GM23248 (cell line): ENCODE measurements around the gene SRCIN1. TPM values are rescaled to one million over a fixed set of nuclear protein-coding genes. Genes with fewer than 3 reads are reported as not detected.
A peak's percentile ranks its signal among the peaks of the same experiment; 100 is the strongest.

Source experiments
- DNase-seq: peaks from one replicate; pipeline ENCODE4 v3.0.0-alpha.2; 2015
- H2AFZ ChIP-seq: fragments of 200-600 bp; sonication (generic); 2 replicates; pipeline ENCODE4 v1.6.1; 2016; ENCODE audit warnings: antibody characterized with exemption
- H3F3A ChIP-seq: fragments of 200-600 bp; sonication (generic); 2 replicates; pipeline ENCODE4 v1.6.1; 2016; ENCODE audit warnings: mild to moderate bottlenecking, antibody characterized with exemption, mixed run types; ENCODE audit not compliant: insufficient read depth
- H3K27ac ChIP-seq: fragments of 200-600 bp; sonication (generic); 2 replicates; pipeline ENCODE4 v1.5.1; 2016; ENCODE audit warnings: mild to moderate bottlenecking
- H3K27me3 ChIP-seq: fragments of 200-600 bp; sonication (generic); replicated peaks from 2 replicates; pipeline ENCODE4 v1.6.1; 2016; ENCODE audit warnings: mild to moderate bottlenecking; ENCODE audit not compliant: insufficient read depth
- H3K36me3 ChIP-seq: fragments of 200-600 bp; sonication (generic); 2 replicates; pipeline ENCODE4 v1.6.1; 2016; ENCODE audit warnings: low read depth, mild to moderate bottlenecking
- H3K4me1 ChIP-seq: fragments of 200-600 bp; sonication (generic); 2 replicates; pipeline ENCODE4 v1.6.1; 2016; ENCODE audit warnings: mild to moderate bottlenecking; ENCODE audit not compliant: insufficient read depth
- H3K4me2 ChIP-seq: fragments of 200-600 bp; sonication (generic); one replicate; pipeline ENCODE4 v1.6.1; 2016; ENCODE audit warnings: mild to moderate bottlenecking; ENCODE audit not compliant: unreplicated experiment
- H3K4me3 ChIP-seq: fragments of 200-600 bp; sonication (generic); 2 replicates; pipeline ENCODE4 v1.5.1; 2016; ENCODE audit warnings: mild to moderate bottlenecking
- H3K79me2 ChIP-seq: fragments of 200-600 bp; sonication (generic); 2 replicates; pipeline ENCODE4 v1.6.1; 2016; ENCODE audit warnings: mild to moderate bottlenecking; ENCODE audit not compliant: insufficient read depth
- H3K9ac ChIP-seq: fragments of 200-600 bp; sonication (generic); 2 replicates; pipeline ENCODE4 v1.6.1; 2016; ENCODE audit warnings: mild to moderate bottlenecking
- H3K9me2 ChIP-seq: fragments of 200-600 bp; sonication (generic); 2 replicates; pipeline ENCODE4 v1.6.1; 2016; ENCODE audit warnings: mixed run types, mild to moderate bottlenecking, moderate library complexity; ENCODE audit not compliant: insufficient read depth
- H3K9me3 ChIP-seq: fragments of 200-600 bp; sonication (generic); one replicate; pipeline ENCODE4 v1.6.1; 2017; ENCODE audit warnings: low read depth
- H4K20me1 ChIP-seq: fragments of 200-600 bp; sonication (generic); 2 replicates; pipeline ENCODE4 v1.6.0; 2016; ENCODE audit not compliant: insufficient read depth
- EZH2 ChIP-seq: fragments of 200-600 bp; sonication (generic); IDR thresholded peaks from 2 replicates; pipeline ENCODE4 v1.6.1; 2018; ENCODE audit warnings: antibody characterized with exemption, mild to moderate bottlenecking; ENCODE audit not compliant: insufficient read depth, poor library complexity, severe bottlenecking
- EZH2phosphoT487 ChIP-seq: fragments of 200-600 bp; sonication (generic); IDR thresholded peaks from 2 replicates; pipeline ENCODE4 v1.6.1; 2018; ENCODE audit warnings: antibody characterized with exemption, moderate library complexity, mild to moderate bottlenecking, low read depth; ENCODE audit not compliant: insufficient read depth
- WGBS, 2 experiments: methylation state at CpG; one replicate each; pipeline ENCODE4 v1.1.6; 2015 to 2017; ENCODE audit warnings: low lambda C conversion rate in 2 of 2, low coverage in 1 of 2; ENCODE audit errors: missing lambda C conversion rate in 2 of 2; 5-methylcytosine and 5-hydroxymethylcytosine counted together
- in situ Hi-C: fragments of 300-500 bp; cut with MboI; formaldehyde crosslinking; loops from 2 replicates; pipeline ENCODE4 v1.15.0; 2020
- polyA plus RNA-seq: library from polyadenylated mRNA; unstranded; fragments of >200 nt; fragmentation: Nextera tagmentation; extraction: Ambion mirVana; gene quantifications from 2 replicates; pipeline ENCODE4 v1.2.1, GENCODE V29; 2016
- total RNA-seq: library from RNA; depleted of rRNA; stranded (reverse); fragments of >200 nt; shearing (Covaris generic); gene quantifications from 2 replicates; pipeline ENCODE4 v1.2.3, GENCODE V29; 2014

SRCIN1 gene
- total and polyA plus RNA-seq, 2 experiments from 2014 or later, result not detected

GRCh38 chr17:38577645-38578173 is 28.0 kb downstream of the SRCIN1 start:
- Histone ChIP-seq H3K4me2 (no peak overlapping the region), H3K9ac (no peak overlapping the region), H3K36me3 (no peaks in the 10 kb centered on the region), H2AFZ (no peak overlapping the region), H3K9me3 (no peaks in the 10 kb centered on the region), H3K27me3 (peaks cover 26% of the 10 kb centered on the region), H3K4me1 (no peaks in the 10 kb centered on the region; the same call in 1 of the 2 replicates), H4K20me1 (no peaks in the 10 kb centered on the region), H3F3A (no peaks in the 10 kb centered on the region), H3K27ac (no peak overlapping the region), H3K4me3 (no peak overlapping the region), H3K79me2 (no peaks in the 10 kb centered on the region), H3K9me2 (no peaks in the 10 kb centered on the region)
- DNase-seq, result no peak
- peak; percentile 23 for TF ChIP-seq EZH2
- no peak for TF ChIP-seq EZH2phosphoT487
- in situ Hi-C loops, result no loop called here
- 74% methylated on average over 12 of the region's 12 CpGs for WGBS, 2 experiments

DNA sequence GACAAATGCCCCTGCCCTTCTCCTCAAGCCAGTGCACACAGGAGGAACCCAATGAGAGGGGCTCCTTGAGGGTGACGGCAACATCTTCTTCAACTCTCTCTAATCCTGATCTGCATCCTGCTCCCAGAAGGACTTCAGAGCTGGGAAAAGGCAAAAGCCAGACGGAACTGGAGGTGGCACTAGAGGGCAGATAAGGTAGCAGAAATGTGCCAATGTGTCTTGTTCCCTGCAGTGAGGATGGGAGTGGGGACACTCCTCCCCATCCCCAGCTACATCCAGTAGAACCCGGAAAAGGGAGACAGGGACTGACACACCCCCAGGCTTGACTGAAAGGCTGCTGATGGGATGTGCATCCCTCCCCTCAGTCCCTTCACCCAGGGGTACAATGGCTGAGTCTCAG is 28.5 kb downstream of the SRCIN1 start:
- H3K4me1 ChIP-seq, result no peaks in the 10 kb centered on the region; the same call in 1 of the 2 replicates

GRCh38 chr17:38575781-38576180 is 30.0 kb downstream of the SRCIN1 start:
- Histone ChIP-seq H3K4me2 (no peak overlapping the region), H3K27me3 (peaks cover 41% of the 10 kb centered on the region), H3K4me3 (no peak overlapping the region), H4K20me1 (no peaks in the 10 kb centered on the region), H2AFZ (no peak overlapping the region), H3K9me3 (no peaks in the 10 kb centered on the region), H3K79me2 (no peaks in the 10 kb centered on the region), H3K9ac (no peak overlapping the region), H3K9me2 (no peaks in the 10 kb centered on the region), H3F3A (no peaks in the 10 kb centered on the region), H3K4me1 (no peaks in the 10 kb centered on the region; the same call in 1 of the 2 replicates), H3K36me3 (no peaks in the 10 kb centered on the region), H3K27ac (no peak overlapping the region)
- peak; percentile 49 for DNase-seq
- in situ Hi-C loops, result no loop called here
- WGBS, 2 experiments, result 40 to 46% methylated on average over 5 of the region's 5 CpGs
- no peak for TF ChIP-seq EZH2
- no peak for TF ChIP-seq EZH2phosphoT487

More for the DNA sequence above, 28.5 kb downstream of the SRCIN1 start:
- Histone ChIP-seq H3F3A (no peaks in the 10 kb centered on the region), H3K27ac (no peak overlapping the region), H3K9ac (no peak overlapping the region), H4K20me1 (no peaks in the 10 kb centered on the region), H3K4me3 (no peak overlapping the region), H3K9me3 (no peaks in the 10 kb centered on the region), H3K9me2 (no peaks in the 10 kb centered on the region), H2AFZ (no peak overlapping the region), H3K27me3 (peaks cover 30% of the 10 kb centered on the region), H3K4me2 (no peak overlapping the region), H3K79me2 (no peaks in the 10 kb centered on the region), H3K36me3 (no peaks in the 10 kb centered on the region)
- WGBS, 2 experiments, result 59 to 80% methylated on average over 3 of the region's 3 CpGs
- TF ChIP-seq EZH2phosphoT487, result no peak
- TF ChIP-seq EZH2, result no peak
- in situ Hi-C loops, result no loop called here
- DNase-seq, result no peak

GRCh38 chr17:38574712-38575111 is 31.0 kb downstream of the SRCIN1 start:
- Histone ChIP-seq H3F3A (no peaks in the 10 kb centered on the region), H3K4me3 (no peak overlapping the region), H3K27me3 (peaks cover 41% of the 10 kb centered on the region), H3K79me2 (no peaks in the 10 kb centered on the region), H2AFZ (no peak overlapping the region), H3K9me2 (no peaks in the 10 kb centered on the region), H3K4me1 (no peaks in the 10 kb centered on the region; the same call in 1 of the 2 replicates), H4K20me1 (no peaks in the 10 kb centered on the region), H3K27ac (no peak overlapping the region), H3K4me2 (no peak overlapping the region), H3K9ac (no peak overlapping the region), H3K36me3 (no peaks in the 10 kb centered on the region), H3K9me3 (no peaks in the 10 kb centered on the region)
- no peak for DNase-seq
- no peak for TF ChIP-seq EZH2
- no peak for TF ChIP-seq EZH2phosphoT487
- in situ Hi-C loops, result no loop called here
- WGBS, 2 experiments, result 80 to 81% methylated on average over 12 to 13 of the region's 13 CpGs
